H7 (cell line): ENCODE results near the gene GATB. TPM values are rescaled to one million over a fixed set of nuclear protein-coding genes. Genes with fewer than 3 reads are reported as not detected.

Source experiments
- DNase-seq: peaks from one replicate; pipeline ENCODE4 v3.0.0; 2012
- H3K27me3 ChIP-seq: 2 replicates; pipeline ENCODE4 v1.6.0; 2011; ENCODE audit warnings: mild to moderate bottlenecking, low read length; ENCODE audit not compliant: control insufficient read depth, insufficient read depth
- H3K36me3 ChIP-seq: replicated peaks from 2 replicates; pipeline ENCODE4 v1.5.1; 2011; ENCODE audit warnings: low read length; ENCODE audit not compliant: control insufficient read depth, insufficient read depth
- H3K4me3 ChIP-seq: 2 replicates; pipeline ENCODE4 v1.5.1; 2011; ENCODE audit warnings: low read depth, mild to moderate bottlenecking, control low read depth, low read length, moderate library complexity; ENCODE audit not compliant: insufficient read depth
- total RNA-seq: library from RNA; depleted of rRNA; stranded (reverse); fragments of >200 nt; shearing (Covaris generic); gene quantifications from 2 replicates; pipeline ENCODE4 v1.2.3, GENCODE V29; 2014

GATB gene
- total RNA-seq, 1 experiment from 2014 or later, result 18.8 TPM

- no peak overlapping the region for H3K4me3 ChIP-seq
- no peaks in the 10 kb centered on the region for H3K36me3 ChIP-seq
- no peak for DNase-seq
- H3K27me3 ChIP-seq, result no peaks in the 10 kb centered on the region
Measured at GRCh38 chr4:151711646-151712045, 49.2 kb downstream of the GATB start.

- H3K27me3 ChIP-seq, result no peaks in the 10 kb centered on the region
- no peak for DNase-seq
Measured at GRCh38 chr4:151709587-151709986, 51.2 kb downstream of the GATB start.

GRCh38 chr4:151709071-151709470, 51.7 kb downstream of the GATB start:
- no peak overlapping the region for H3K4me3 ChIP-seq
- no peaks in the 10 kb centered on the region for H3K36me3 ChIP-seq
- no peaks in the 10 kb centered on the region for H3K27me3 ChIP-seq
- DNase-seq, result no peak

More at GRCh38 chr4:151709587-151709986, 51.2 kb downstream of the GATB start:
- Histone ChIP-seq H3K36me3 (no peaks in the 10 kb centered on the region), H3K4me3 (no peak overlapping the region)

- Histone ChIP-seq H3K4me3 (no peak overlapping the region), H3K27me3 (no peaks in the 10 kb centered on the region), H3K36me3 (no peaks in the 10 kb centered on the region)
- no peak for DNase-seq
Measured at GRCh38 chr4:151708100-151708499, 52.7 kb downstream of the GATB start.

GRCh38 chr4:151703401-151703800, 57.4 kb downstream of the GATB start:
- DNase-seq, result no peak
- H3K27me3 ChIP-seq, result no peaks in the 10 kb centered on the region
- no peaks in the 10 kb centered on the region for H3K36me3 ChIP-seq
- no peak overlapping the region for H3K4me3 ChIP-seq

- no peak overlapping the region for H3K4me3 ChIP-seq
- DNase-seq, result no peak
Measured at GRCh38 chr4:151702256-151702655, 58.6 kb downstream of the GATB start.

GRCh38 chr4:151700566-151701316, 60.1 kb downstream of the GATB start:
- Histone ChIP-seq H3K36me3 (no peaks in the 10 kb centered on the region), H3K4me3 (no peak overlapping the region), H3K27me3 (no peaks in the 10 kb centered on the region)
- no peak for DNase-seq

More at GRCh38 chr4:151702256-151702655, 58.6 kb downstream of the GATB start:
- no peaks in the 10 kb centered on the region for H3K36me3 ChIP-seq
- no peaks in the 10 kb centered on the region for H3K27me3 ChIP-seq

- no peak for DNase-seq
- no peaks in the 10 kb centered on the region for H3K27me3 ChIP-seq
- no peak overlapping the region for H3K4me3 ChIP-seq
- H3K36me3 ChIP-seq, result no peaks in the 10 kb centered on the region
Measured at GRCh38 chr4:151698213-151698612, 62.6 kb downstream of the GATB start.

- H3K27me3 ChIP-seq, result no peaks in the 10 kb centered on the region
- DNase-seq, result no peak
- no peaks in the 10 kb centered on the region for H3K36me3 ChIP-seq
- H3K4me3 ChIP-seq, result no peak overlapping the region
Measured at GRCh38 chr4:151694961-151695720, 65.7 kb downstream of the GATB start.

- no peak overlapping the region for H3K4me3 ChIP-seq
- H3K27me3 ChIP-seq, result no peaks in the 10 kb centered on the region
- no peaks in the 10 kb centered on the region for H3K36me3 ChIP-seq
- no peak for DNase-seq
Measured at GRCh38 chr4:151692821-151693673, 67.8 kb downstream of the GATB start.

GRCh38 chr4:151692443-151692782, 68.4 kb downstream of the GATB start:
- H3K4me3 ChIP-seq, result no peak overlapping the region
- H3K27me3 ChIP-seq, result no peaks in the 10 kb centered on the region
- no peaks in the 10 kb centered on the region for H3K36me3 ChIP-seq
- DNase-seq, result no peak

- Histone ChIP-seq H3K36me3 (no peaks in the 10 kb centered on the region), H3K4me3 (no peak overlapping the region), H3K27me3 (no peaks in the 10 kb centered on the region)
- DNase-seq, result no peak
Measured at GRCh38 chr4:151691639-151692442, 69.0 kb downstream of the GATB start.

GRCh38 chr4:151690876-151691275, 69.9 kb downstream of the GATB start:
- no peak for DNase-seq
- Histone ChIP-seq H3K36me3 (no peaks in the 10 kb centered on the region), H3K27me3 (no peaks in the 10 kb centered on the region), H3K4me3 (no peak overlapping the region)
